CD4-positive, alpha-beta T cell (primary cell): ENCODE results near the gene KCNS3. TPM values are rescaled to one million over a fixed set of nuclear protein-coding genes. Genes with fewer than 3 reads are reported as not detected.

Experiments used
- ATAC-seq: fragments of 200-7000 bp; cut with Tn5 transposase; one replicate; pipeline ENCODE4 v1.10.0; 2022; ENCODE audit warnings: mild to moderate bottlenecking; ENCODE audit not compliant: poor library complexity
- CTCF ChIA-PET: fragments of 350-600 bp; sonication (Branson Sonifier 250); formaldehyde crosslinking; loops from one replicate; lab custom pipeline; 2021; ENCODE audit warnings: antibody characterized with exemption, inconsistent platforms; lab: Charles Lee
- POLR2A ChIA-PET: fragments of 350-600 bp; sonication (Branson Sonifier 250); formaldehyde crosslinking; loops from one replicate; lab custom pipeline; 2021; ENCODE audit warnings: antibody characterized with exemption, inconsistent platforms; lab: Charles Lee
- DNase-seq, 14 experiments: peaks; one replicate each; pipeline ENCODE4 v3.0.0-alpha.2; 2013 to 2020; ENCODE audit warnings: mixed read lengths in 2 of 14
- H3K27ac ChIP-seq, 2 donors: one replicate each; pipeline versions ENCODE4 v1.5.1 to v1.7.0; 2013; ENCODE audit warnings: low read length in 2 of 2, low read depth in 1 of 2, mild to moderate bottlenecking in 1 of 2
- H3K27me3 ChIP-seq, 2 experiments: 1 replicate in 1 of 2; 2 replicates in 1 of 2; pipeline versions ENCODE4 v1.6.1 to v1.7.0; 2013; ENCODE audit warnings: low read length in 2 of 2, control low read depth in 1 of 2, mild to moderate bottlenecking in 1 of 2, moderate library complexity in 1 of 2; ENCODE audit not compliant: insufficient read depth in 2 of 2, control insufficient read depth in 1 of 2
- H3K36me3 ChIP-seq: one replicate; pipeline ENCODE4 v1.6.1; 2013; ENCODE audit warnings: low read length, control low read depth; ENCODE audit not compliant: insufficient read depth
- H3K4me1 ChIP-seq: one replicate; pipeline ENCODE4 v1.6.1; 2013; ENCODE audit warnings: low read length, control low read depth; ENCODE audit not compliant: insufficient read depth
- H3K4me3 ChIP-seq: one replicate; pipeline ENCODE4 v1.5.1; 2013; ENCODE audit warnings: mild to moderate bottlenecking, low read length, moderate library complexity
- H3K9me3 ChIP-seq, 2 experiments: 1 replicate in 1 of 2; 2 replicates in 1 of 2; pipeline versions ENCODE4 v1.6.1 to v1.7.0; 2013; ENCODE audit warnings: low read length in 2 of 2, mild to moderate bottlenecking in 2 of 2, control low read depth in 1 of 2, moderate library complexity in 1 of 2; ENCODE audit not compliant: control insufficient read depth in 1 of 2, insufficient read depth in 1 of 2
- H3K27ac Mint-ChIP-seq: one replicate; pipeline ENCODE4 v1.8.0; 2020; ENCODE audit warnings: mixed read lengths
- H3K27me3 Mint-ChIP-seq: one replicate; pipeline ENCODE4 v1.8.0; 2021; ENCODE audit warnings: mixed read lengths
- H3K36me3 Mint-ChIP-seq: one replicate; pipeline ENCODE4 v1.8.0; 2021; ENCODE audit warnings: low read depth, mixed read lengths
- H3K4me1 Mint-ChIP-seq: one replicate; pipeline ENCODE4 v1.8.0; 2021; ENCODE audit warnings: low read depth, mixed read lengths
- H3K4me3 Mint-ChIP-seq: one replicate; pipeline ENCODE4 v1.8.0; 2020; ENCODE audit warnings: mild to moderate bottlenecking, mixed read lengths
- H3K9me3 Mint-ChIP-seq: one replicate; pipeline ENCODE4 v1.8.0; 2020; ENCODE audit warnings: mixed read lengths
- CTCF ChIP-seq: fragments of 200-600 bp; IDR thresholded peaks from one replicate; pipeline ENCODE4 v1.8.0; 2022; ENCODE audit warnings: antibody characterized with exemption, mild to moderate bottlenecking
- intact Hi-C, 2 experiments: fragments of 100-400 bp; cut with DNase I in 1 of 2; cut with micrococcal nuclease in 1 of 2; formaldehyde crosslinking; loops; one replicate each; pipeline versions ENCODE4 v1.15.1 to v1.9.0; 2023 to 2025; cut with DNase I, micrococcal nuclease
- total RNA-seq, 174 experiments: library from RNA in 2 of 174; stranded (reverse) in 2 of 174; gene quantifications; one replicate each; pipeline ENCODE4 v1.2.3 and lab custom pipeline; 2021 to 2026

KCNS3 gene
- total RNA-seq, 2 experiments from 2014 or later, result not detected

GRCh38 chr2:17915811-17916518 is 37.5 kb downstream of the KCNS3 start:
- Mint-ChIP-seq H3K4me3 (no peak overlapping the region), H3K9me3 (peaks cover under 1% of the 10 kb centered on the region), H3K36me3 (no peaks in the 10 kb centered on the region), H3K27me3 (peaks cover 11% of the 10 kb centered on the region), H3K27ac (no peak overlapping the region), H3K4me1 (no peaks in the 10 kb centered on the region)
- CTCF ChIA-PET, result no interaction called here
- ATAC-seq, result no peak
- no peak overlapping the region for H3K4me3 ChIP-seq
- no peaks in the 10 kb centered on the region for H3K9me3 ChIP-seq
- no peaks in the 10 kb centered on the region for H3K4me1 ChIP-seq
- POLR2A ChIA-PET, result no interaction called here
- no peak for TF ChIP-seq CTCF
- no peaks in the 10 kb centered on the region for H3K36me3 ChIP-seq
- no peak overlapping the region for H3K27ac ChIP-seq
- H3K27me3 ChIP-seq, result peaks cover 4% of the 10 kb centered on the region in 2 experiments
- intact Hi-C loops, result no loop called here
- no peak for DNase-seq

GRCh38 chr2:17916584-17916983 is 38.1 kb downstream of the KCNS3 start:
- peaks cover 8% of the 10 kb centered on the region for H3K27me3 Mint-ChIP-seq
- Histone ChIP-seq H3K9me3 (no peaks in the 10 kb centered on the region), H3K4me1 (no peaks in the 10 kb centered on the region), H3K27ac (no peak overlapping the region), H3K27me3 (peaks cover 4% of the 10 kb centered on the region in 2 experiments), H3K36me3 (no peaks in the 10 kb centered on the region), H3K4me3 (no peak overlapping the region)
- intact Hi-C loops, result no loop called here
- DNase-seq (no peak), ATAC-seq (no peak)
- H3K4me3 Mint-ChIP-seq, result no peak overlapping the region
- H3K4me1 Mint-ChIP-seq, result no peaks in the 10 kb centered on the region
- no peak overlapping the region for H3K27ac Mint-ChIP-seq
- ChIA-PET CTCF (no interaction called here), POLR2A (no interaction called here)
- H3K36me3 Mint-ChIP-seq, result no peaks in the 10 kb centered on the region
- no peak for TF ChIP-seq CTCF
- H3K9me3 Mint-ChIP-seq, result no peaks in the 10 kb centered on the region

- TF ChIP-seq CTCF, result no peak
- ChIA-PET CTCF (interaction anchor here (0.7 to 1.1 kb wide), 2 partner anchors 38 to 254 kb away, joined by 3 read pairs; no protein-coding TSS in a partner anchor), POLR2A (no interaction called here)
- Mint-ChIP-seq H3K36me3 (no peaks in the 10 kb centered on the region), H3K27me3 (peaks cover 1% of the 10 kb centered on the region), H3K9me3 (no peaks in the 10 kb centered on the region), H3K4me3 (no peak overlapping the region), H3K4me1 (no peaks in the 10 kb centered on the region), H3K27ac (no peak overlapping the region)
- H3K9me3 ChIP-seq, result no peaks in the 10 kb centered on the region
- H3K27me3 ChIP-seq, result no peaks in the 10 kb centered on the region
- no peaks in the 10 kb centered on the region for H3K4me1 ChIP-seq
- no peak for DNase-seq
- no peaks in the 10 kb centered on the region for H3K36me3 ChIP-seq
- no peak overlapping the region for H3K27ac ChIP-seq
- ATAC-seq, result no peak
- intact Hi-C loops, result no loop called here
- no peak overlapping the region for H3K4me3 ChIP-seq
These were observed 40.3 kb downstream of the KCNS3 start for GRCh38 chr2:17918789-17919188.
